ENCODE measurements around the gene GLIPR1L1.

The GLIPR1L1 gene, protein sequence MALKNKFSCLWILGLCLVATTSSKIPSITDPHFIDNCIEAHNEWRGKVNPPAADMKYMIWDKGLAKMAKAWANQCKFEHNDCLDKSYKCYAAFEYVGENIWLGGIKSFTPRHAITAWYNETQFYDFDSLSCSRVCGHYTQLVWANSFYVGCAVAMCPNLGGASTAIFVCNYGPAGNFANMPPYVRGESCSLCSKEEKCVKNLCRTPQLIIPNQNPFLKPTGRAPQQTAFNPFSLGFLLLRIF

DNA sequence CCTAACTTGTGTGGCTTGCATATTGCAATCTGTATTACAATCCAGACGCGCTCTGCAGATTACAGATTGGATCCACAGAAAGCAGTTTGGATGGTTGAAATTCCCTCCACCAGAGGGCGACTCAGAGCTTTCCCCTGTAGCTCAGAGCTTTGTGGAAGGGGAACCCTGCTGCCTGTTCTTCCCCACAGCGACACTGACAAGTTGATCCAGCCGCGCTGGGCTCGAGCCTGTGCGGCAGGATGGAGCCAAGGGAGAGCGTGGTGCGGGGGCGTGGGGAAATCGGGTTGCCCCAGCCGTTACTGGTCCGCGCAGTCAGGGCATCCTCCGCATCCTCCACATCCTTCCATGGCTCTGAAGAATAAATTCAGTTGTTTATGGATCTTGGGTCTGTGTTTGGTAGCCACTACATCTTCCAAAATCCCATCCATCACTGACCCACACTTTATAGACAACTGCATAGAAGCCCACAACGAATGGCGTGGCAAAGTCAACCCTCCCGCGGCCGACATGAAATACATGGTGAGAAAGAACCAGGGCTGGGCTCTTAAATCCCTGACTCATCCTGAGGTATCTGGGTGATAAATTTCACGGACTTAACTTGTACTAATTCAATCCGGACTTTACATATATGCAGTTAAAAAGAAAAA, at the start of gene GLIPR1L1:
Gene GLIPR1L1 (plus strand): TSS at position 287 of the 647 bp plus-strand sequence. CDS start 59 bp downstream, at position 346.
- Histone ChIP-seq H3K4me3 (ENCODE audit: low read depth in 1 of 2, low read length in 2 of 2) (peak within 1 kb of the TSS; percentile 29 to 53), H3K27me3 (ENCODE audit: control insufficient read depth in 1 of 2, insufficient read depth in 2 of 2, low read length in 2 of 2) (no peaks in the 10 kb centered on the region), H3K4me1 (ENCODE audit: insufficient read depth, low read length) (no peaks in the 10 kb centered on the region), H3K9ac (ENCODE audit: low read length) (no peak within 1 kb of the TSS), H3K27ac (ENCODE audit: low read depth, low read length) (no peak within 1 kb of the TSS), H3K36me3 (ENCODE audit: insufficient read depth, low read length) (no peaks in the 10 kb centered on the region), H3K9me3 (ENCODE audit: low read length) (no peaks in the 10 kb centered on the region)

DNA sequence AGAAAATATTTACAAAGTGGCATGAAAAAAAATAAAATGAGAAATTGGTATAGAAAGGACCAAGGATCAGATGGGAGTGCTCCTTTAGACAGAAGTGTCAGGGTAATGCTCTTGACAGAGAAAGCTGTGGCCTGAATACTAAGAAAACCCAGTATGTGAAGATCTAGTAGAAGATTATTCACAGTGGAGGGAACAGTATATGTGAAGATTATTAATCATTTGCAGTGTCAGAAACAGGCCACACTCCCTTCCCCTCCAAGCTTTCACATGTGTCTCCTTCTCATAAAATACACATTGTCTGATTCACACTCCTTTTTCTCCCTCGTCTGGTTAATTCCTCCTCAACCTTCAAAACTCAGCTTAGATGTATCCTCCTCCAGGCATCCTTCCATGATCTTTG, 45.6 kb upstream of the GLIPR1L1 start:
- Histone ChIP-seq H3K36me3 (ENCODE audit: insufficient read depth, low read length) (no peaks in the 10 kb centered on the region), H3K27me3 (ENCODE audit: control insufficient read depth in 1 of 2, insufficient read depth in 2 of 2, low read length in 2 of 2) (no peaks in the 10 kb centered on the region), H3K9me3 (ENCODE audit: low read length) (no peaks in the 10 kb centered on the region), H3K9ac (ENCODE audit: low read length) (no peak overlapping the region), H3K27ac (ENCODE audit: low read depth, low read length) (no peak overlapping the region), H3K4me1 (ENCODE audit: insufficient read depth, low read length) (no peaks in the 10 kb centered on the region), H3K4me3 (ENCODE audit: low read depth in 1 of 2, low read length in 2 of 2) (no peak overlapping the region)

DNA sequence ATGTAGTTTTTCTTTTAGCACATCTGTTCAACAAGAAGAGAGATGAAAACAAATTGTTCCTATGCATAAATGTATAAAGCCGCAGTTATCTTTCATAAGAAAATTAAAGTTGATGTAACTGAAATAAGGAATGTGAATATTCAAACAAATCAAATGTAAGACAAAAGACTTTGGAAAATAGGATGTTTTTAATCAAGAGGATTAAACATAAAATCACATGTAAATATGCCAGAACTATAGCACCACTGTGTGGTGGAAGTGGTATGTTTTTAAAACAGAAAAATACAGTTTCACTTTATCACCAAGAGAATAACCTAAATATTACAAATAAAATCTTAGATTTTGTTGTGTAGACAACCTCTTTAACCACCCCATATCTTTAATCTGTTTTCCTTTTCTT, 44.7 kb upstream of the GLIPR1L1 start:
- no peaks in the 10 kb centered on the region for H3K4me1 ChIP-seq (ENCODE audit: insufficient read depth, low read length)
- H3K9ac ChIP-seq (ENCODE audit: low read length): no peak overlapping the region
- no peak overlapping the region for H3K4me3 ChIP-seq (ENCODE audit: low read depth in 1 of 2, low read length in 2 of 2)
- H3K27ac ChIP-seq (ENCODE audit: low read depth, low read length): no peak overlapping the region
- H3K36me3 ChIP-seq (ENCODE audit: insufficient read depth, low read length): no peaks in the 10 kb centered on the region
- H3K9me3 ChIP-seq (ENCODE audit: low read length): no peaks in the 10 kb centered on the region
- no peaks in the 10 kb centered on the region for H3K27me3 ChIP-seq (ENCODE audit: control insufficient read depth in 1 of 2, insufficient read depth in 2 of 2, low read length in 2 of 2)

DNA sequence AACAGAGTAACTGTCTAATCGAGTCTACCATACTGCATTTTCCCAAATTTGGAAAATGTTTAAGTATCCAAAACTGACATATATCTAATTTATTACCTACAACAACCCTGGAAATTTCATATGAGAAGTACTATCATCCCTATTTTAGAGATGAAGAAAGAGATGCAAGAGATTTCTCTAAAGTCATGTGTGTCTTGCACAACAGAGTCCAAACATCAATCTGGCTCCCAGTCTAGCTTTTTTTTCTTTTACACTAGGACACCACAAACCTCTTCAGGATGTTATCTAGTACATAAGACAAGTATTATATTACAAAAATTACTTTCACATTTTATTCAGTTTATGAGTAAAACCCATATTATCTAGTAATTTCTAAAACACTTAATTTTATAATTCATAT, 43.5 kb upstream of the GLIPR1L1 start:
- Histone ChIP-seq H3K4me3 (ENCODE audit: low read depth in 1 of 2, low read length in 2 of 2) (no peak overlapping the region), H3K27ac (ENCODE audit: low read depth, low read length) (no peak overlapping the region), H3K9me3 (ENCODE audit: low read length) (no peaks in the 10 kb centered on the region), H3K4me1 (ENCODE audit: insufficient read depth, low read length) (no peaks in the 10 kb centered on the region), H3K9ac (ENCODE audit: low read length) (no peak overlapping the region), H3K27me3 (ENCODE audit: control insufficient read depth in 1 of 2, insufficient read depth in 2 of 2, low read length in 2 of 2) (no peaks in the 10 kb centered on the region), H3K36me3 (ENCODE audit: insufficient read depth, low read length) (no peaks in the 10 kb centered on the region)

DNA sequence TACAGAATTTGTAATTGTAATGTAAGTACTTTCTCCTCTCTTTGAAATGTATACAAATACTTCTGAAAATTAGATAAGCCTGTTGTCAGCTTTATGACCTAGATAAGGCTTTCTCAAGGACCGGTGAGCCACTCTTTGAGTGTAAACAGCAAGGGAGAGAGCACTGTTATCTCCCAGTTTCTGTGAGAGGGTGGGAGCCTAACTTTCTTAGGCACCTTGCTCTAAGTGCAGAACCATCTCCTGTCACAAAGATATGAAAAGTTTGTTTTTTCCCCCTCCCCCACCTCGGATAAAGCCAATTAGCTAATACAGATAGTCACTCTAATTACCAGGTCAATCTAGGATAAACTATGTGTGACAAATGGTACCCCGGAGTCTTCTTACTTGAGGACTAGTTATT, 40.1 kb upstream of the GLIPR1L1 start:
- H3K9me3 ChIP-seq (ENCODE audit: low read length): no peaks in the 10 kb centered on the region
- H3K9ac ChIP-seq (ENCODE audit: low read length): no peak overlapping the region
- no peak overlapping the region for H3K4me3 ChIP-seq (ENCODE audit: low read depth in 1 of 2, low read length in 2 of 2)
- H3K36me3 ChIP-seq (ENCODE audit: insufficient read depth, low read length): no peaks in the 10 kb centered on the region
- no peaks in the 10 kb centered on the region for H3K27me3 ChIP-seq (ENCODE audit: control insufficient read depth in 1 of 2, insufficient read depth in 2 of 2, low read length in 2 of 2)
- H3K27ac ChIP-seq (ENCODE audit: low read depth, low read length): no peak overlapping the region
- no peaks in the 10 kb centered on the region for H3K4me1 ChIP-seq (ENCODE audit: insufficient read depth, low read length)

DNA sequence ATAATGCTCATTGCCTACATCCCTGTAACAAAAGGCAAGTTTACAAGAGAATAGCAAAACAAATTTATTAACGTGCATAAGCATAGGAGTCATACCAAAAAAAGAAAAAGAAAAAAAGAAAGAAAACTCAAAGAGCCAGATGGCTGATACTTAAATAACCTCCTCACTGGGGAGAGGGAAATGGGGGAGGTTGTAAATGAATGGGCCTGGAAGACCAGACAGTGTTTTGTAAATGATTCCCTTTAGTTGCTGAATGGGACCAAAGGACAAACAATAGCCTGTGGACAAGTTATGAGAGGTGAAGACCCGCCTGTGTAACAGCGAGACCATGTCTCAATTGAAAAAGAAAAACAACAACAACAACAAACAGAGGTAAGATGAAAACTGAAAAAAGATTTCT, 39.7 kb upstream of the GLIPR1L1 start:
- no peaks in the 10 kb centered on the region for H3K27me3 ChIP-seq (ENCODE audit: control insufficient read depth in 1 of 2, insufficient read depth in 2 of 2, low read length in 2 of 2)
- H3K4me1 ChIP-seq (ENCODE audit: insufficient read depth, low read length): no peaks in the 10 kb centered on the region
- no peaks in the 10 kb centered on the region for H3K9me3 ChIP-seq (ENCODE audit: low read length)
- no peaks in the 10 kb centered on the region for H3K36me3 ChIP-seq (ENCODE audit: insufficient read depth, low read length)
- H3K4me3 ChIP-seq (ENCODE audit: low read depth in 1 of 2, low read length in 2 of 2): no peak overlapping the region
- H3K9ac ChIP-seq (ENCODE audit: low read length): no peak overlapping the region
- no peak overlapping the region for H3K27ac ChIP-seq (ENCODE audit: low read depth, low read length)

DNA sequence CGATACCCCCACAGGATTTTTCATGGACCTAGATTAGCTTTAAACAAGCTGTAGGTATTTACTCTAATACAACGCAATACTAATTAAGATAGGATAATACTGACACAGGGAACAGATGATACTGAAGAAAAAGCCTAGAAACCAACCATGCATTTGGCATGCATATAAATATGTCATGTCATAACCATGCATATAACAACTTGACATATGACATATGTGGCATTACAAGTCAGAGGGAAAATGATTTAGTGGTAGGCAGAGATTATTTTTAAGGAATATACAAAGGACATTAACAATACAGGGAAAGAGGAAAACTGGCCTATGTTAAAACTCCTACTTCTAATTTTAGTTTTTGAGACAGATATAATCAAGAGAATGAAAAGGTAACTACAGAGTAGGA, 32.2 kb upstream of the GLIPR1L1 start:
- peaks cover 4% of the 10 kb centered on the region for H3K36me3 ChIP-seq (ENCODE audit: insufficient read depth, low read length)
- H3K9ac ChIP-seq (ENCODE audit: low read length): no peak overlapping the region
- no peaks in the 10 kb centered on the region for H3K4me1 ChIP-seq (ENCODE audit: insufficient read depth, low read length)
- no peak overlapping the region for H3K4me3 ChIP-seq (ENCODE audit: low read depth in 1 of 2, low read length in 2 of 2)
- no peaks in the 10 kb centered on the region for H3K9me3 ChIP-seq (ENCODE audit: low read length)
- no peak overlapping the region for H3K27ac ChIP-seq (ENCODE audit: low read depth, low read length)
- no peaks in the 10 kb centered on the region for H3K27me3 ChIP-seq (ENCODE audit: control insufficient read depth in 1 of 2, insufficient read depth in 2 of 2, low read length in 2 of 2)

DNA sequence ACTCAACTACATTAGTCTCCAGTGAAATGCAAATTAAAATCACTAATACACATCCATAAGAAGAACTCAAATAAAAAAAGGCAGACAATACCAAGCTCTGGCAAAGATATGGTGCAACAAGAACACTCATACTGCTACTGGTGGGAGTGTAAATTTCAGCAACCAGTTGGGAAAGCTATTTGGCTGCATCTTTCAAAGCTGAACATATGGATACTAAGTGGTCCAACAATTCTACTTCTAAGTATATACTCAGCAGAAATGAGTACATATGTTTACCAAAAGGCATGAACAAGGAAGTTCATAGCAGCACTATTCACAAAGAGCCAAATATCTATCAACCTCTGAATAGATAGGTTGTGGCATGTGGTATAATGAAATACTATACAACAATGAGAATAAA, 31.7 kb upstream of the GLIPR1L1 start:
- Histone ChIP-seq H3K4me3 (ENCODE audit: low read depth in 1 of 2, low read length in 2 of 2) (no peak overlapping the region), H3K9ac (ENCODE audit: low read length) (no peak overlapping the region), H3K27me3 (ENCODE audit: control insufficient read depth in 1 of 2, insufficient read depth in 2 of 2, low read length in 2 of 2) (no peaks in the 10 kb centered on the region), H3K4me1 (ENCODE audit: insufficient read depth, low read length) (no peaks in the 10 kb centered on the region), H3K36me3 (ENCODE audit: insufficient read depth, low read length) (peaks cover 4% of the 10 kb centered on the region), H3K9me3 (ENCODE audit: low read length) (no peaks in the 10 kb centered on the region), H3K27ac (ENCODE audit: low read depth, low read length) (no peak overlapping the region)

DNA sequence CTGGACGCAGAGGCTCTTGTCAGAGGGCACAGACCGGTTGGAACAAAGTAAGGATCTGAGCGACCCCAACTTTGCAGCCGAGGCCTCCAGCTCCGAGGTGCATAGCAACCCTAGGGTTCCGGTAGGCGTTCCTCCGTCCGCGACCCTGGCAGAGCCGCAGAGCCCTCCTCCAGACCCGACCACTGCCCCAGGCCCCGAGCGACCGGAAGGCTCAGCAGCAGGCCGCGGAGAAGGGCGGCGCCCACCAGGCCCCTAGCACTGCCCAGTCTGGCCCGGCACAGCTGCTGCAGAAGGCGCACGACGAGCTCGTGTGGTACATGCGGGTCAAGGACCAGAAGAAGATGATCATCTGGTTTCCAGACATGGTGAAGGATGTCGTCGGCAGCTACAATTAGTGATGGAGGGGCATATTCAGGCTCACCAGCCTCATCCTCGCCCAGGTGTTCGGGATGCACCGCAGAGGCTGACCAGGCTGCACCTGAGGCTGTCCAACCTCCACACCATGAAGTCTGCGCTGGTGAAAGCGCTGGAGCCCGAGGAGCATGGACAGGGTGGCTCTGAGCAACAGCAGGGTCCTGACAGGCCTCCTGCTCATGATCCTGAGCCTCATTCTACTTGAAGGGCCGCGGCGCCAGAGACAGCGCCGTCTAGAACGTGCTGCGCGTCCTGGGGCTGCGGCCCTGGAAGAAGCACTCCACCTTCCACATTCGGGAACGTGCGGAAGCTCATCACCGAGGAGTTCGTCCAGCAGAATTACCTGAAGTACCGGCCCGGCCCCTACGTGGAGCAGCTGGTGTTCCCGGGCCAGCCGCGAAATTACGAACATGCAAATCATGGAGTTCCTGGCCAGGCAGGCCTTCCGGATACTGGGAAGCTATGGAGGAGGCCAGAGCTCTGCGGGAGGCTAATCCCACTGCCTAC, 28.8 kb upstream of the GLIPR1L1 start:
- peaks cover 4% of the 10 kb centered on the region for H3K36me3 ChIP-seq (ENCODE audit: insufficient read depth, low read length)
- H3K9me3 ChIP-seq (ENCODE audit: low read length): no peaks in the 10 kb centered on the region
- H3K27me3 ChIP-seq (ENCODE audit: control insufficient read depth in 1 of 2, insufficient read depth in 2 of 2, low read length in 2 of 2): no peaks in the 10 kb centered on the region
- H3K27ac ChIP-seq (ENCODE audit: low read depth, low read length): no peak overlapping the region
- H3K4me3 ChIP-seq (ENCODE audit: low read depth in 1 of 2, low read length in 2 of 2): no peak overlapping the region
- H3K9ac ChIP-seq (ENCODE audit: low read length): no peak overlapping the region
- H3K4me1 ChIP-seq (ENCODE audit: insufficient read depth, low read length): no peaks in the 10 kb centered on the region

DNA sequence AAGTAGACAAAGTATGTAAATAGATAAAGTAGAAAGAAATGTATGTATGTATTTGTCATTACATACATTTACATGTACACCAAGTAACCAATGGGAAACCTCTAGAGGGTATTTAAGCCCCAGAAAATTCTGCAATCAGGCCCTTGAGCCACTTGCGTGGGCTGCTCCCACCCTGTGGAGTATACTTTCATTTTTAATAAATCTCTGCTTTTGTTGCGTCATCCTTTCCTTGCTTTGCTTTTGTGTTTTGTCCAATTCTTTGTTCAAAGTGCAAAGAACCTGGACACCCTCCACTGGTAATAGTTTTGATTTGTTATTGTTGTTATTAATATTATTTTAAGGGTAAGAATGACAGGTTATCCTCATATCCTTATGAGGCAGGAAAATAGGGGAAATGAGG, 26.2 kb upstream of the GLIPR1L1 start:
- no peaks in the 10 kb centered on the region for H3K27me3 ChIP-seq (ENCODE audit: control insufficient read depth in 1 of 2, insufficient read depth in 2 of 2, low read length in 2 of 2)
- peaks cover 4% of the 10 kb centered on the region for H3K36me3 ChIP-seq (ENCODE audit: insufficient read depth, low read length)
- no peak overlapping the region for H3K9ac ChIP-seq (ENCODE audit: low read length)
- H3K4me1 ChIP-seq (ENCODE audit: insufficient read depth, low read length): no peaks in the 10 kb centered on the region
- H3K27ac ChIP-seq (ENCODE audit: low read depth, low read length): no peak overlapping the region
- no peaks in the 10 kb centered on the region for H3K9me3 ChIP-seq (ENCODE audit: low read length)
- no peak overlapping the region for H3K4me3 ChIP-seq (ENCODE audit: low read depth in 1 of 2, low read length in 2 of 2)

DNA sequence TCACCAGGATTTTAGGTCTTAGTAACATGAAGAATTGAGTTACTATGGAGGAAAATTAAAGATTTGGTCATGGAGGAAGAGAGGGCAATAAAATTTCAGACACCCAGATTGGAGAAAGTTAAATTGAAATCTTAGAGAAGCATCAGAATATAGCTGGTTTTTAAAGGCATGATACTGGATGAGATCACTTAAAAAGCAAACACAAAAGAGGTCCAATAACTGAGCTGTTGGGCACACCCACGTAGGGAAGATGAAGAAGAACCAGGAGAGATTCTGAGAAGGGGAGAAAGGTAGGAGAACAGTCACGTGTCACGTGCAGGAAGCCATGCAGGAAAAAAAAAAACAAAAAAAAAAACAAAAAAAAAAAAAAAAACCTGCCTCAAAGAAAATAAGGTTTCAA, 23.1 kb upstream of the GLIPR1L1 start:
- no peaks in the 10 kb centered on the region for H3K36me3 ChIP-seq (ENCODE audit: insufficient read depth, low read length)
- no peak overlapping the region for H3K4me3 ChIP-seq (ENCODE audit: low read depth in 1 of 2, low read length in 2 of 2)
- H3K9me3 ChIP-seq (ENCODE audit: low read length): no peaks in the 10 kb centered on the region
- H3K27ac ChIP-seq (ENCODE audit: low read depth, low read length): no peak overlapping the region
- no peaks in the 10 kb centered on the region for H3K27me3 ChIP-seq (ENCODE audit: control insufficient read depth in 1 of 2, insufficient read depth in 2 of 2, low read length in 2 of 2)
- no peaks in the 10 kb centered on the region for H3K4me1 ChIP-seq (ENCODE audit: insufficient read depth, low read length)
- no peak overlapping the region for H3K9ac ChIP-seq (ENCODE audit: low read length)
